GM23248 (cell line): ENCODE data around the gene FLT4.

Experiments
- EZH2 ChIP-seq: fragments of 200-600 bp; sonication (generic); IDR thresholded peaks from 2 replicates; pipeline ENCODE4 v1.6.1; 2018; ENCODE audit warnings: antibody characterized with exemption, mild to moderate bottlenecking; ENCODE audit not compliant: insufficient read depth, poor library complexity, severe bottlenecking
- EZH2phosphoT487 ChIP-seq: fragments of 200-600 bp; sonication (generic); IDR thresholded peaks from 2 replicates; pipeline ENCODE4 v1.6.1; 2018; ENCODE audit warnings: antibody characterized with exemption, moderate library complexity, mild to moderate bottlenecking, low read depth; ENCODE audit not compliant: insufficient read depth

DNA sequence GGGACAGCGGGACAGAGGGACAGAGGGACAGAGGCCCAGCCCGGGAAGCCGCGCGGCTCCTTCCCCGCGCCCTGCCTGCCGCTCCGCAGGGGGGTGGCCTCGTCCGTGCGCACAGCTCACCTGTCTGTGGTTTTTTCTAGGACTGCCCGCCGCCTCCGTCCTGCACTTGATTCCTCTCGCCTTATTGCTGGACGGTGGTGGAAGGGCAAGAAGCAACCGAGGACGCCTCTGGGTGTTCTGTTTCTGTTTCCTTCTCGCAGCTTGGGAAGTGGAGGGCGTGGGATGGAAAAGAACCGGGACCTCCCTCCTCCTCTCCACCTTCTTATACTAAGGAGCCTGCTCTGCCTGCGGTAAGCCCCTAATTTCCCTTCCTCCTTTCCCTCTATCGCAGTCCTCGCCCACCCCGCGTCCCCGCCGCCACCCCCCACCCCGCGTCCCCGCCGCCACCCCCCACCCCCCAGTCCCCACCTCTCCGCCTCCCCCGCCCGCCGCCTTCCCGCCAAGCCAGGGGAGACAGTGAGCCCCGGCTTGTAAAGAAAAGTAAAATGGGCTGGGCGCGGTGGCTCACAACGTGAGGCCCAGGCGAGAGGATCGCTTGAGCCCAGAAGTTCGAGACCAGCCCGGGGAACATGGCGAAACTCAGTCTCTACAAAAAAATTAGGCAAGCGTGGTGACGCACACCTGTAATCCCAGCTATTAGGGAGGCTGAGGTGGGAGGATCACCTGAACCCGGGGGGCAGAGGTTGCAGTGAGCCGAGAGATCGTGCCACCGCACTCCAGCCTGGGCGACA lies 9.6 kb upstream of the FLT4 start:
- no peak for TF ChIP-seq EZH2
- TF ChIP-seq EZH2phosphoT487: no peak
